K562 (cell line): ENCODE measurements around the gene CDKN2C. TPM values are rescaled to one million over a fixed set of nuclear protein-coding genes. Genes with fewer than 3 reads are reported as not detected.

ENCODE experiments used
- CBX3 ChIP-seq, 2 experiments: IDR thresholded peaks; 1 replicate in 1 of 2; 2 replicates in 1 of 2; pipeline ENCODE4 v1.6.1; 2012; ENCODE audit warnings: inconsistent platforms in 2 of 2, low read length in 2 of 2, borderline replicate concordance in 1 of 2, control low read depth in 1 of 2
- CCAR2 ChIP-seq: fragments of 200-400 bp; formaldehyde crosslinking; IDR thresholded peaks from 2 replicates; pipeline ENCODE4 v1.6.1; 2017; ENCODE audit warnings: mild to moderate bottlenecking, low read depth, low read length
- CHD1 ChIP-seq: fragments of 200-600 bp; sonication (generic); IDR thresholded peaks from one replicate; pipeline ENCODE4 v1.6.1; 2012; ENCODE audit warnings: mild to moderate bottlenecking, moderate library complexity, low read length, inconsistent platforms
- ETS2 ChIP-seq: IDR thresholded peaks from 2 replicates; pipeline ENCODE4 v1.6.1; 2016; ENCODE audit warnings: borderline replicate concordance, missing genetic modification characterization, mild to moderate bottlenecking, moderate library complexity, missing compliant biosample characterization; ENCODE audit not compliant: poor library complexity, severe bottlenecking
- JUN ChIP-seq, 2 experiments: sonication (generic) in 1 of 2; formaldehyde crosslinking in 1 of 2; IDR thresholded peaks; 2 replicates each; pipeline versions ENCODE4 v1.6.1 to v1.8.0; 2012 to 2022; ENCODE audit warnings: borderline replicate concordance in 2 of 2, mild to moderate bottlenecking in 2 of 2, improper control_type of control experiment in 1 of 2, low read depth in 1 of 2, low read length in 1 of 2, missing genetic modification reagents in 1 of 2
- KAT8 ChIP-seq: fragments of 450-650 bp; IDR thresholded peaks from 2 replicates; pipeline ENCODE4 v1.6.1; 2016; ENCODE audit warnings: low read depth, mild to moderate bottlenecking
- MED1 ChIP-seq: sonication (generic); formaldehyde crosslinking; IDR thresholded peaks from 2 replicates; pipeline ENCODE4 v1.8.1; 2023; ENCODE audit warnings: missing genetic modification reagents, borderline replicate concordance
- MEF2D ChIP-seq: conservative IDR thresholded peaks from 2 replicates; pipeline ENCODE4 v1.6.1; 2016; ENCODE audit warnings: low read depth, missing genetic modification characterization, missing compliant biosample characterization
- NUFIP1 ChIP-seq: fragments of 450-650 bp; IDR thresholded peaks from 2 replicates; pipeline ENCODE4 v1.6.1; 2018; ENCODE audit not compliant: partially characterized antibody
- POU5F1 ChIP-seq: fragments of 150-350 bp; IDR thresholded peaks from 2 replicates; pipeline ENCODE4 v1.6.1; 2014; ENCODE audit warnings: borderline replicate concordance, low read length, low read depth, mild to moderate bottlenecking; ENCODE audit not compliant: partially characterized antibody
- PRMT5 ChIP-seq: sonication (generic); formaldehyde crosslinking; IDR thresholded peaks from 2 replicates; pipeline ENCODE4 v1.5.0; 2020; ENCODE audit warnings: missing genetic modification reagents
- RBM25 ChIP-seq: fragments of 200-400 bp; formaldehyde crosslinking; IDR thresholded peaks from 2 replicates; pipeline ENCODE4 v1.6.1; 2018; ENCODE audit warnings: low read length, low read depth, moderate library complexity; ENCODE audit not compliant: severe bottlenecking
- SNIP1 ChIP-seq: fragments of 450-650 bp; IDR thresholded peaks from 2 replicates; pipeline ENCODE4 v1.7.1; 2017; ENCODE audit warnings: low read depth, mild to moderate bottlenecking
- SP2 ChIP-seq: IDR thresholded peaks from 2 replicates; pipeline ENCODE4 v1.6.1; 2011; ENCODE audit warnings: mild to moderate bottlenecking, low read depth, low read length, moderate library complexity; ENCODE audit not compliant: poor library complexity, severe bottlenecking; ENCODE audit errors: extremely low read depth
- WHSC1 ChIP-seq: IDR thresholded peaks from one replicate; pipeline ENCODE4 v1.6.1; 2012; ENCODE audit warnings: low read length, control low read depth, inconsistent platforms
- ZNF140 ChIP-seq: fragments of 250-450 bp; sonication (Bioruptor Pico); IDR thresholded peaks from 2 replicates; pipeline ENCODE4 v1.8.0; 2021; ENCODE audit warnings: moderate library complexity, mild to moderate bottlenecking, inconsistent platforms
- ZNF3 ChIP-seq: fragments of 250-450 bp; sonication (Bioruptor Pico); IDR thresholded peaks from 2 replicates; pipeline ENCODE4 v1.5.0; 2021; ENCODE audit warnings: mild to moderate bottlenecking, moderate library complexity
- polyA plus RNA-seq, 8 experiments: library from polyadenylated mRNA; depleted of rRNA in 4 of 8; stranded (reverse) in 5 of 8; unstranded in 3 of 8; fragments of >200 nt; fragmentation: Nextera tagmentation in 2 of 8; fragmentation: Illumina TruSeq in 1 of 8; extraction: Ambion mirVana in 2 of 8; extraction: Trizol in 1 of 8; gene quantifications; 2 replicates each; pipeline versions ENCODE4 v1.2.1 to v1.2.3, GENCODE V29; 2011 to 2014; ENCODE audit warnings: inconsistent platforms in 1 of 8, missing spikeins in 1 of 8
- total RNA-seq, 7 experiments: library from RNA; depleted of rRNA in 6 of 7; stranded (reverse); fragments of >200 nt in 6 of 7; fragmentation: Illumina TruSeq in 2 of 7; extraction: Trizol in 2 of 7; gene quantifications; 2 replicates each; pipeline versions ENCODE4 v1.2.1 to v1.2.3, GENCODE V29; 2011 to 2021; ENCODE audit warnings: low replicate concordance in 1 of 7
- TF ChIP-seq, protein P1 (sequence below): sonication (generic); formaldehyde crosslinking; IDR thresholded peaks from 2 replicates; pipeline ENCODE4 v1.8.1; 2023; ENCODE audit warnings: missing genetic modification reagents, mild to moderate bottlenecking, borderline replicate concordance
- TF ChIP-seq, protein P2 (sequence below), 2 experiments: IDR thresholded peaks; 2 replicates each; pipeline ENCODE4 v1.6.1; 2011; ENCODE audit warnings: borderline replicate concordance in 1 of 2, control low read depth in 1 of 2, low read depth in 1 of 2, low read length in 1 of 2, mild to moderate bottlenecking in 1 of 2, mixed read lengths in 1 of 2, moderate library complexity in 1 of 2; ENCODE audit not compliant: insufficient read depth in 1 of 2, insufficient read length in 1 of 2, poor library complexity in 1 of 2, severe bottlenecking in 1 of 2; ENCODE audit errors: extremely low read depth in 1 of 2
- TF ChIP-seq, protein P3 (sequence below): fragments of 250-450 bp; sonication (Bioruptor Pico); IDR thresholded peaks from 2 replicates; pipeline ENCODE4 v1.5.0; 2021

CDKN2C gene
- total and polyA plus RNA-seq, 9 of the 15 experiments (the other 6 are each of a cell fraction or from before 2014, with no cell fraction given): 11.9 to 74.3 (median 45.9) TPM

DNA sequence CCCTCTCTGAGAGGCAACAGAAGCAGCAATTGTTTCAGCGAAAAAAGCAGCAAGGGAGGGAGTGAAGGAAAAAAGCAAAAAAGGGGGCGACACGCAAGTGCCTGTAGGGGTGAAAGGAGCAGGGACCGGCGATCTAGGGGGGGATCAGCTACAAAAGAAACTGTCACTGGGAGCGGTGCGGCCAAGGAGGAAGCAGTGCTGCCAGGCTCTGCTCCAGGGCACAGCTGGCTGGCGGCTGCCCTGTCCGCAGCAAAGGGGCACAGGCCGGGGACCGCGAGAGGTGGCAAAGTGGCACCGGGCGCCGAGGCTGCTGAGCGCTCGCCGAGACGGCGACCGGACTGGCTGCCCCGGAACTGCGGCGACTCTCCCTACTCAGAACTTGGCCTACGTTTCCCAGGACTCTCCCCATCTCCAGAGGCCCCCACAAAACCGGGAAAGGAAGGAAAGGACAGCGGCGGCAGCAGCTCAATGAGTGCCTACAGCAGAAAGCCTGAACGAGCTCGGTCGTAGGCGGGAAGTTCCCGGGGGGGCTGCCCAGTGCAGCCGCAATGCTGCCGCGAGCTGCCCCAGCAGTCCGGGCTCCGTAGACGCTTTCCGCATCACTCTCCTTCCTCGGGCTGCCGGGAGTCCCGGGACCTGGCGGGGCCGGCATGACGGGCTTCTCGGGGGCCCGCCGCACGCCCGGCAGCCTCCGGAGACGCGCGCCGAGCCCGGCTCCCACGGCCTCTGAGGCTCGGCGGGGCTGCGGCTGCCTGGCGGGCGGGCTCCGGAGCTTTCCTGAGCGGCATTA lies 1.0 kb upstream of the CDKN2C start (continued):
- TF ChIP-seq, protein P1, sequence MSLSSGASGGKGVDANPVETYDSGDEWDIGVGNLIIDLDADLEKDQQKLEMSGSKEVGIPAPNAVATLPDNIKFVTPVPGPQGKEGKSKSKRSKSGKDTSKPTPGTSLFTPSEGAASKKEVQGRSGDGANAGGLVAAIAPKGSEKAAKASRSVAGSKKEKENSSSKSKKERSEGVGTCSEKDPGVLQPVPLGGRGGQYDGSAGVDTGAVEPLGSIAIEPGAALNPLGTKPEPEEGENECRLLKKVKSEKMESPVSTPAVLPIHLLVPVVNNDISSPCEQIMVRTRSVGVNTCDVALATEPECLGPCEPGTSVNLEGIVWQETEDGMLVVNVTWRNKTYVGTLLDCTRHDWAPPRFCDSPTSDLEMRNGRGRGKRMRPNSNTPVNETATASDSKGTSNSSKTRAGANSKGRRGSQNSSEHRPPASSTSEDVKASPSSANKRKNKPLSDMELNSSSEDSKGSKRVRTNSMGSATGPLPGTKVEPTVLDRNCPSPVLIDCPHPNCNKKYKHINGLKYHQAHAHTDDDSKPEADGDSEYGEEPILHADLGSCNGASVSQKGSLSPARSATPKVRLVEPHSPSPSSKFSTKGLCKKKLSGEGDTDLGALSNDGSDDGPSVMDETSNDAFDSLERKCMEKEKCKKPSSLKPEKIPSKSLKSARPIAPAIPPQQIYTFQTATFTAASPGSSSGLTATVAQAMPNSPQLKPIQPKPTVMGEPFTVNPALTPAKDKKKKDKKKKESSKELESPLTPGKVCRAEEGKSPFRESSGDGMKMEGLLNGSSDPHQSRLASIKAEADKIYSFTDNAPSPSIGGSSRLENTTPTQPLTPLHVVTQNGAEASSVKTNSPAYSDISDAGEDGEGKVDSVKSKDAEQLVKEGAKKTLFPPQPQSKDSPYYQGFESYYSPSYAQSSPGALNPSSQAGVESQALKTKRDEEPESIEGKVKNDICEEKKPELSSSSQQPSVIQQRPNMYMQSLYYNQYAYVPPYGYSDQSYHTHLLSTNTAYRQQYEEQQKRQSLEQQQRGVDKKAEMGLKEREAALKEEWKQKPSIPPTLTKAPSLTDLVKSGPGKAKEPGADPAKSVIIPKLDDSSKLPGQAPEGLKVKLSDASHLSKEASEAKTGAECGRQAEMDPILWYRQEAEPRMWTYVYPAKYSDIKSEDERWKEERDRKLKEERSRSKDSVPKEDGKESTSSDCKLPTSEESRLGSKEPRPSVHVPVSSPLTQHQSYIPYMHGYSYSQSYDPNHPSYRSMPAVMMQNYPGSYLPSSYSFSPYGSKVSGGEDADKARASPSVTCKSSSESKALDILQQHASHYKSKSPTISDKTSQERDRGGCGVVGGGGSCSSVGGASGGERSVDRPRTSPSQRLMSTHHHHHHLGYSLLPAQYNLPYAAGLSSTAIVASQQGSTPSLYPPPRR (CRISPR knock-in tag): no peak
- TF ChIP-seq, protein P2, sequence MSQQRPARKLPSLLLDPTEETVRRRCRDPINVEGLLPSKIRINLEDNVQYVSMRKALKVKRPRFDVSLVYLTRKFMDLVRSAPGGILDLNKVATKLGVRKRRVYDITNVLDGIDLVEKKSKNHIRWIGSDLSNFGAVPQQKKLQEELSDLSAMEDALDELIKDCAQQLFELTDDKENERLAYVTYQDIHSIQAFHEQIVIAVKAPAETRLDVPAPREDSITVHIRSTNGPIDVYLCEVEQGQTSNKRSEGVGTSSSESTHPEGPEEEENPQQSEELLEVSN (IDR thresholded peaks at IDR 0.05; ENCODE audit: borderline replicate concordance in 1 of 2, extremely low read depth in 1 of 2, insufficient read depth in 1 of 2, insufficient read length in 1 of 2, low read depth in 1 of 2, low read length in 1 of 2, poor library complexity in 1 of 2, severe bottlenecking in 1 of 2): peak in 1 of 2 experiments; percentile 13
- no peak for TF ChIP-seq MED1 (CRISPR knock-in tag)
- no peak for TF ChIP-seq NUFIP1
- TF ChIP-seq ETS2: no peak
- TF ChIP-seq SNIP1: no peak
- no peak for TF ChIP-seq PRMT5
- TF ChIP-seq POU5F1: no peak
- TF ChIP-seq CCAR2: no peak
- TF ChIP-seq CHD1: peak; percentile 85
- TF ChIP-seq RBM25: no peak
- peak; percentile 65; the same call in 1 of the 2 replicates for TF ChIP-seq MEF2D
- no peak for TF ChIP-seq SP2
- no peak for TF ChIP-seq CBX3 (IDR thresholded peaks at IDR 0.05; ENCODE audit: borderline replicate concordance in 1 of 2, low read length in 2 of 2)
- TF ChIP-seq ZNF3 (CRISPR knock-in tag): no peak
- TF ChIP-seq KAT8: no peak
- TF ChIP-seq, protein P3, sequence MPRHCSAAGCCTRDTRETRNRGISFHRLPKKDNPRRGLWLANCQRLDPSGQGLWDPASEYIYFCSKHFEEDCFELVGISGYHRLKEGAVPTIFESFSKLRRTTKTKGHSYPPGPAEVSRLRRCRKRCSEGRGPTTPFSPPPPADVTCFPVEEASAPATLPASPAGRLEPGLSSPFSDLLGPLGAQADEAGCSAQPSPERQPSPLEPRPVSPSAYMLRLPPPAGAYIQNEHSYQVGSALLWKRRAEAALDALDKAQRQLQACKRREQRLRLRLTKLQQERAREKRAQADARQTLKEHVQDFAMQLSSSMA (CRISPR knock-in tag): no peak
- TF ChIP-seq JUN (IDR thresholded peaks at IDR 0.05; ENCODE audit: borderline replicate concordance, low read depth, low read length): no peak
- TF ChIP-seq JUN (CRISPR knock-in tag; IDR thresholded peaks at IDR 0.05; ENCODE audit: borderline replicate concordance): 0 out of 2 replicates have a peak, but pooled peaks have one; percentile 13
- TF ChIP-seq WHSC1: no peak
- TF ChIP-seq ZNF140 (CRISPR knock-in tag): no peak
